Mucosa of descending colon (tissue), 3 donors: ENCODE results near the gene HRCT1. TPM values are rescaled to one million over a fixed set of nuclear protein-coding genes. Genes with fewer than 3 reads are reported as not detected.

Experiments used
- ATAC-seq: fragments of 200-7000 bp; cut with Tn5 transposase; one replicate; pipeline ENCODE4 v1.9.1; 2020; ENCODE audit warnings: mild to moderate bottlenecking, moderate library complexity
- DNase-seq, 3 donors: peaks; one replicate each; pipeline ENCODE4 v3.0.0-alpha.2; 2020
- H3K36me3 ChIP-seq: fragments of 200-600 bp; one replicate; pipeline ENCODE4 v1.8.0; 2021; ENCODE audit warnings: low read depth, mild to moderate bottlenecking
- H3K4me1 ChIP-seq: fragments of 200-600 bp; one replicate; pipeline ENCODE4 v1.8.0; 2021; ENCODE audit warnings: low read depth, mild to moderate bottlenecking
- H3K4me3 ChIP-seq: fragments of 200-600 bp; one replicate; pipeline ENCODE4 v1.8.0; 2021; ENCODE audit warnings: mild to moderate bottlenecking
- H3K9me3 ChIP-seq: fragments of 200-600 bp; one replicate; pipeline ENCODE4 v1.8.0; 2021; ENCODE audit warnings: mild to moderate bottlenecking
- intact Hi-C, 2 donors: fragments of 100-400 bp; cut with DNase I in 1 of 2; cut with micrococcal nuclease in 1 of 2; formaldehyde crosslinking; loops; one replicate each; pipeline versions ENCODE4 v1.11.0 to v1.11.1; 2022; cut with DNase I, micrococcal nuclease
- total RNA-seq, 3 donors: library from RNA; stranded (reverse); fragmentation: NEBNext Ultra II Directional in 2 of 3; extraction: Animal tissue kit (Norgen Biotek cat#: 25700) in 2 of 3; gene quantifications; one replicate each; pipeline versions ENCODE4 v1.2.1 to v1.2.4, GENCODE V29; 2021 to 2023
- TF ChIP-seq, protein P1 (sequence below): fragments of 200-600 bp; IDR thresholded peaks from one replicate; pipeline ENCODE4 v1.8.0; 2022; ENCODE audit warnings: antibody characterized with exemption, mild to moderate bottlenecking
- donor health status: DM: no; HTN: no; CAD: no; lungs with moderate emphysema.
- donor health status: DM: no; HTN: no; CAD: no.
- donor health status: DM: no; HTN: yes; CAD: no.

The HRCT1 gene
- total RNA-seq, 3 donors from 2014 or later: 24.8 to 161 (median 82.1) TPM

DNA sequence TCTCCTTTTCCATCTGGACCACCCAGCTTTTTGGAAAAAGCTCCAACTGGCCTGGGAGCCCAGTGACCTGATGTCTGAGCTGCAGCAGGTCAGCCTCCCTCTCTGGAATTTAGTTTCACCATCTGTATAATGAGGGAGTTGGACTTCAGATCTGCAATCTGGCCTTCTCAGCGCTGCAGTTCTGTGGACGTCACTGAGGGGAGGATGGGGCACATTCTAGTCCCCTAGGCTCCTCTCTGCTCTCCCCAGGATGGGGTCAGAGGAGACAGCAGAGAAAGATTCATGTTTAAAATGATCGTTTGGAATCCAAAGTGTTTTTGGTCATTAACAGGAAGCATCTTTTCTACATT lies 46.0 kb upstream of the HRCT1 start:
- Histone ChIP-seq H3K36me3 (no peaks in the 10 kb centered on the region), H3K9me3 (no peaks in the 10 kb centered on the region), H3K4me3 (no peak overlapping the region), H3K4me1 (no peaks in the 10 kb centered on the region)
- intact Hi-C loops: no loop called here
- ATAC-seq: no peak
- TF ChIP-seq, protein P1, sequence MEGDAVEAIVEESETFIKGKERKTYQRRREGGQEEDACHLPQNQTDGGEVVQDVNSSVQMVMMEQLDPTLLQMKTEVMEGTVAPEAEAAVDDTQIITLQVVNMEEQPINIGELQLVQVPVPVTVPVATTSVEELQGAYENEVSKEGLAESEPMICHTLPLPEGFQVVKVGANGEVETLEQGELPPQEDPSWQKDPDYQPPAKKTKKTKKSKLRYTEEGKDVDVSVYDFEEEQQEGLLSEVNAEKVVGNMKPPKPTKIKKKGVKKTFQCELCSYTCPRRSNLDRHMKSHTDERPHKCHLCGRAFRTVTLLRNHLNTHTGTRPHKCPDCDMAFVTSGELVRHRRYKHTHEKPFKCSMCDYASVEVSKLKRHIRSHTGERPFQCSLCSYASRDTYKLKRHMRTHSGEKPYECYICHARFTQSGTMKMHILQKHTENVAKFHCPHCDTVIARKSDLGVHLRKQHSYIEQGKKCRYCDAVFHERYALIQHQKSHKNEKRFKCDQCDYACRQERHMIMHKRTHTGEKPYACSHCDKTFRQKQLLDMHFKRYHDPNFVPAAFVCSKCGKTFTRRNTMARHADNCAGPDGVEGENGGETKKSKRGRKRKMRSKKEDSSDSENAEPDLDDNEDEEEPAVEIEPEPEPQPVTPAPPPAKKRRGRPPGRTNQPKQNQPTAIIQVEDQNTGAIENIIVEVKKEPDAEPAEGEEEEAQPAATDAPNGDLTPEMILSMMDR: no peak
- no peak for DNase-seq

DNA sequence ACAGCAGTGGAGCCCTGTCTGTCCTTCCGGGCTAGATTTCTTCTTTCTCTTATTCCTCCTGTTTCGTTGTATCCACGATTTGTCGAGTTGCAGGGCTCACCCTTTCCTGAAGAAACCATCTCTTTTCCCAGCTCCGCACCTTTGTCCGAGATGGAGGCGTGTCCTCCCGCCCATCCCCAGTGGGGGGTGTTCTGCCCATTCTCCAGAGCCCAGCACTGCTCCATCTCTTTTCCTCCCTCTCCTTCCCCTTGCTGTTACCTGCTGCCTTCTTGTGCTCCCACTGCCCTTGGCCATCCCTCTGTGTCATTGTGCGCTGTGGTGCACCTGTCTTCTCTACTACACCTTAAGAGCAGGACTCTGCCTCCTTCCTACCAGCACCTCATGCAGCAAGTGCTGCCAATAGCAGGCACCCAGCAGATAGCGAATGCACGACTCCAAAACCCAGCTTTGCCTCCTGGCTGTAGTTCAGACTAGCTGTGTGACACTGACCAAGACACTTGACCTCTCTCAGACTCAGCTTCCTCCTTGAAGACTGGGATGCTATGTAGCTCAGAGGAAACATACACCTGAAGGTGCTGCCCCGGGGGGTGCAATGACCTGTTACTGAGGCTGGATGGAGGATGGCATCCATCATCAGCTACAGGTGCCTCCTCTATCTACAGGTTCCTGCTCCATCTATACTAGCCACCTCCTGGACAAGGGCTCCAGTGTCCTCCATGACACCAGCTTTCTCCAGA lies 44.7 kb upstream of the HRCT1 start:
- intact Hi-C loops: no loop called here
- ATAC-seq: no peak
- Histone ChIP-seq H3K4me3 (no peak overlapping the region), H3K36me3 (no peaks in the 10 kb centered on the region), H3K4me1 (no peaks in the 10 kb centered on the region), H3K9me3 (no peaks in the 10 kb centered on the region)
- no peak for DNase-seq
- TF ChIP-seq, protein P1: no peak

DNA sequence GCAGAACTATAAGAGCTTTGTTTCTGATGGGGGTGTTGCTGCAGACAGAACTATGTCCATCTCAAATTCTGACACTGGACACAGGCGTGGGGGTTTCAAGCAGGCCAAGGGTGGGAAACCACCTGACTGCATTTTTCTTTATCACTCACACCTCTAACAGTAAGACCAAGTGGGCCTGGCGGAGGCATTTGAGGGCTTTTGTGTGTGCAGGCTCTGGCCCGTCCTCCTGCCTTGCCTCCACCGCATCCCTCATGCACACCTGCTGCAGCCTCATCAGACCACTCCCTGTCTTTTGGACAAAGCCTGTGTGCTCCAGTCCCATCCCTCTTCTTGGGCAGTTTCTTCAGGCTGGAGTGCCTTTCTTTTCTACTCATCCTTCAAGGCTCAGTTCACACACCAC lies 43.7 kb upstream of the HRCT1 start:
- DNase-seq: no peak
- intact Hi-C loops: no loop called here
- TF ChIP-seq, protein P1: no peak
- Histone ChIP-seq H3K9me3 (no peaks in the 10 kb centered on the region), H3K4me1 (no peaks in the 10 kb centered on the region), H3K36me3 (no peaks in the 10 kb centered on the region), H3K4me3 (no peak overlapping the region)
- no peak for ATAC-seq

DNA sequence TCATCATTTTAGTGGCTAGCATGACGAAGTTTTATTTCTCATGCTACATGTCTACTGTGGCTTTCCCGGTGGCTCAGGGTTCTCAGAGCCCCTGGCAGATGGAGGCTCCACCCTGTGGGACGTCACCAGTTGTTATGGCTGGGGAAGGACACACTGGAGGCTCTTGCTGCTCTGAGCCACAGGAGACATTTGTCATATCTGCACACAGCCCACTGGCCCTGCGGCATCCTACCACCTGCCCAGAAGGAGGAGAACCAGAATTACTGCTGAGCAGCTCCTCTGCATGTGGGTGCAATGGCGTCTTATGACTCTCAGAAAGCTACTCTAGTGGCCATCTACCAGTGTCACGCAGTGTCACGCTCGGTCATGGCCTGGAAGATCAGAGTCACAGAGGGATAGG lies 42.4 kb upstream of the HRCT1 start:
- ATAC-seq (no peak), DNase-seq (no peak)
- H3K4me3 ChIP-seq: no peak overlapping the region
- H3K9me3 ChIP-seq: no peaks in the 10 kb centered on the region
- H3K4me1 ChIP-seq: no peaks in the 10 kb centered on the region
- intact Hi-C loops: no loop called here
- TF ChIP-seq, protein P1: no peak
- H3K36me3 ChIP-seq: no peaks in the 10 kb centered on the region

DNA sequence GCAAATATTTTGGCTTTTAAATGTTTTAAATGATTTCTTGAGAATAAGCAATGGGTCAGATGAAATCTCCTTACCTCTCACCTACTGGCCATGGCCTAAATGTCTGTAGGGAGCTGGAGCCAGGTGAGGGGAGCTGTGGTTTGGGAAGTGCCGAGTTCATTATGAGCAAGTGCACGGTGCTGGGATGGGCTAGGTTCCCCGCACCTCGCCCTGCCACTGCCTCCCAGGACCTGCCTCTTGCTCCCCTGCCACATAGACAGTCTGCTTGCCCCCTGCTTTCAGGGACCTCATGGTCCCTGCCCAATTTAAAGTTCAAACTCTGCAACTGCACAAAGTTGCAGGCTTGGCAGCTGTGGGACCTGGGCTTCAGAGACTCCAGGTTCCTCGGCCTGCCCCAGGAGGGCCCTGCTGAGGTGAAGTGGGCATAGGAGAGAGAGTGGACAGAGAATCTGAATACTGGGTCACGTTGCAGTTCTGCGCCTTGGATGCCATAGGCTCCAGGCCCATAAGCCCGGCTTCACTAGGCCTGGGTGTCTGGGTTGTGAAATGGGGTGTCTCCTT lies 41.2 kb upstream of the HRCT1 start:
- H3K4me3 ChIP-seq: no peak overlapping the region
- no peak for ATAC-seq
- no peaks in the 10 kb centered on the region for H3K4me1 ChIP-seq
- no peaks in the 10 kb centered on the region for H3K36me3 ChIP-seq
- intact Hi-C loops: no loop called here
- TF ChIP-seq, protein P1: no peak
- DNase-seq: no peak
- H3K9me3 ChIP-seq: no peaks in the 10 kb centered on the region
